ENCODE data around the gene XKR3.
"Not testable (repeated sequence)": the region's sequence is repeated elsewhere in the genome, so short reads cannot be mapped to it uniquely, and the experiment has no call there.

DNA sequence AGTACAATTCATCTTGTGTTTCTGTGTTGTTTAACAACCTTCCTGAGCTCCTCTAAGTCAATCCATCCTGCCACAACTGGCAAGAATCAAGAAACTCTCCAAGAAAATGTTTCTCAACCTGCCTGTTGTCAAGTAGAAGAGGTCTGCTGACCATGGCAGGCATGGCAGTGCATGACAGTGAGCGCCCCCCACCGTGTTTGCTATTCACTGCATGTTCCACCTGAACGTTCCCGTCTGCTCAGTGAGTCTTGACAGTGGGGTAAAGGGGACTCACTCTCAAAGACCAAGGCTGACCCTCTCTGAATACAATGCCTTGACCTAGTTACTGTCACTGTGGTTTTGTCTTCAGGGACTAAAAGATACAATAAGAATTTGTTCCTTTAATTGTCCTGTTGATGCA lies 75.9 kb downstream of the XKR3 start:
- not testable (repeated sequence) for TF ChIP-seq CTCF, POLR2A (IDR thresholded peaks at IDR 0.05)
